Astrocyte (in vitro differentiated cells and primary cell): Measurements from ENCODE around the gene UGT1A5.

Experiments used
- CTCF ChIP-seq: IDR thresholded peaks from 2 replicates; pipeline ENCODE4 v1.5.1; 2011; ENCODE audit warnings: low read depth, mild to moderate bottlenecking, inconsistent platforms, low read length, moderate library complexity; ENCODE audit not compliant: insufficient read depth
- EZH2 ChIP-seq: IDR thresholded peaks from 2 replicates; pipeline ENCODE4 v1.6.1; 2012; ENCODE audit warnings: mild to moderate bottlenecking, low read length, inconsistent platforms; ENCODE audit not compliant: insufficient read depth

- TF ChIP-seq CTCF (no peak), EZH2 (no peak)
These were observed 23.2 kb upstream of the UGT1A5 start for GRCh38 chr2:233689501-233689900.
